SK-N-MC (cell line): Measurements from ENCODE around the gene LAMTOR2.

Experiments
- EZH2 ChIP-seq: fragments of 200-600 bp; sonication (generic); IDR thresholded peaks from one replicate; pipeline ENCODE4 v1.6.1; 2017; ENCODE audit warnings: antibody characterized with exemption
- POLR2AphosphoS5 ChIP-seq: IDR thresholded peaks from 2 replicates; pipeline ENCODE4 v1.6.1; 2012; ENCODE audit warnings: mild to moderate bottlenecking, low read depth, low read length, borderline replicate concordance

DNA sequence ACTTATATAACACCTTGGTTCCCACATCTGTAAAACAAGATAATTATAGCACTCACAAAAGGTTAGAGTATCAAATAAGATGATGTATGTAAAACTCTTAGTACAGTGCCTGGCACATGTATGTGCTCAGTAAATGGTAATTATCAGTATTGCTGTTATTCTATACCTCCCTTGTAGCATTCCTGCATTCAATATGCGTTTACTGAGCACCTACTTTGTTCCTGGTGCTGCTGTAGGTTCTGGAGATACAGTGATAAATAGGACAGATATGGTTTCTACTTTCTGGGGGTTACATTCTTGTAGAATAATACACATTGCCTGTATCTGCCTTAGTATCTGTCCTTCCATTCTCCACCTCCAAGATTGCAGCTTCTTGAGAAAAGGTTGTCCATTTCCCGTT, 32.6 kb upstream of the LAMTOR2 start:
- no peak for TF ChIP-seq POLR2AphosphoS5
- TF ChIP-seq EZH2, result no peak
